Caco-2 (cell line): ENCODE data around the gene FUT6. TPM values are rescaled to one million over a fixed set of nuclear protein-coding genes. Genes with fewer than 3 reads are reported as not detected.

Experiments
- BruUV-seq: library from RNA; stranded (reverse); fragments of 400-500 nt; replicated peaks from 2 replicates; lab custom pipeline; 2021; lab: Mats Ljungman, UMichigan
- CTCF ChIA-PET: fragments of 300-600 bp; sonication (Branson Sonifier 250); formaldehyde crosslinking; loops from one replicate; lab custom pipeline; 2022; ENCODE audit warnings: antibody characterized with exemption; lab: Charles Lee
- POLR2A ChIA-PET: fragments of 300-600 bp; sonication (Branson Sonifier 250); formaldehyde crosslinking; loops from one replicate; lab custom pipeline; 2022; ENCODE audit warnings: antibody characterized with exemption; lab: Charles Lee
- DNase-seq, 2 experiments: peaks; one replicate each; pipeline versions ENCODE4 v3.0.0 to v3.0.0-alpha.2; 2020 to 2022
- H3K27me3 ChIP-seq: replicated peaks from 2 replicates; pipeline ENCODE4 v1.6.0; 2011; ENCODE audit warnings: low read length; ENCODE audit not compliant: control insufficient read depth, insufficient read depth
- H3K36me3 ChIP-seq: 2 replicates; pipeline ENCODE4 v1.5.1; 2011; ENCODE audit warnings: low read length; ENCODE audit not compliant: control insufficient read depth, insufficient read depth
- H3K4me1 ChIP-seq: fragments of 250-450 bp; sonication (Bioruptor Pico); 2 replicates; pipeline ENCODE4 v1.5.1; 2020; ENCODE audit warnings: mild to moderate bottlenecking
- H3K4me3 ChIP-seq: 2 replicates; pipeline ENCODE4 v1.5.1; 2011; ENCODE audit warnings: low read depth, mild to moderate bottlenecking, control low read depth, low read length
- H3K9me3 ChIP-seq: fragments of 250-450 bp; sonication (Bioruptor Pico); 2 replicates; pipeline ENCODE4 v1.5.1; 2020; ENCODE audit warnings: mild to moderate bottlenecking, moderate library complexity
- H3K27ac Mint-ChIP-seq: one replicate; pipeline ENCODE4 v1.8.0; 2022; ENCODE audit warnings: mixed read lengths; ENCODE audit not compliant: unreplicated experiment
- H3K27me3 Mint-ChIP-seq: one replicate; pipeline ENCODE4 v1.8.0; 2022; ENCODE audit warnings: mixed read lengths; ENCODE audit not compliant: insufficient read depth, unreplicated experiment
- H3K36me3 Mint-ChIP-seq: one replicate; pipeline ENCODE4 v1.8.0; 2022; ENCODE audit warnings: mild to moderate bottlenecking, mixed read lengths; ENCODE audit not compliant: insufficient read depth, unreplicated experiment
- H3K4me1 Mint-ChIP-seq: one replicate; pipeline ENCODE4 v1.8.0; 2022; ENCODE audit warnings: low read depth, mixed read lengths; ENCODE audit not compliant: unreplicated experiment
- H3K4me3 Mint-ChIP-seq: one replicate; pipeline ENCODE4 v1.8.0; 2022; ENCODE audit warnings: mild to moderate bottlenecking, moderate library complexity, mixed read lengths; ENCODE audit not compliant: unreplicated experiment
- H3K9me3 Mint-ChIP-seq: one replicate; pipeline ENCODE4 v1.8.0; 2022; ENCODE audit warnings: mixed read lengths; ENCODE audit not compliant: unreplicated experiment
- intact Hi-C: fragments of 100-400 bp; cut with micrococcal nuclease; formaldehyde crosslinking; loops from one replicate; pipeline ENCODE4 v1.10.0; 2022; ENCODE audit not compliant: unreplicated experiment
- total RNA-seq: library from RNA; stranded (reverse); gene quantifications from 2 replicates; pipeline ENCODE4 v1.2.3, GENCODE V29; 2022
- TF ChIP-seq, protein P1 (sequence below), 2 experiments: fragments of 200-600 bp in 1 of 2; IDR thresholded peaks; 1 replicate in 1 of 2; 2 replicates in 1 of 2; pipeline versions ENCODE4 v1.5.1 to v1.8.0; 2011 to 2022; ENCODE audit warnings: antibody characterized with exemption in 1 of 2, control low read depth in 1 of 2, inconsistent platforms in 1 of 2, low read depth in 1 of 2, low read length in 1 of 2, mild to moderate bottlenecking in 1 of 2, moderate library complexity in 1 of 2; ENCODE audit not compliant: insufficient read depth in 1 of 2, severe bottlenecking in 1 of 2, unreplicated experiment in 1 of 2

The FUT6 gene
- total RNA-seq, 1 experiment from 2014 or later = not detected

DNA sequence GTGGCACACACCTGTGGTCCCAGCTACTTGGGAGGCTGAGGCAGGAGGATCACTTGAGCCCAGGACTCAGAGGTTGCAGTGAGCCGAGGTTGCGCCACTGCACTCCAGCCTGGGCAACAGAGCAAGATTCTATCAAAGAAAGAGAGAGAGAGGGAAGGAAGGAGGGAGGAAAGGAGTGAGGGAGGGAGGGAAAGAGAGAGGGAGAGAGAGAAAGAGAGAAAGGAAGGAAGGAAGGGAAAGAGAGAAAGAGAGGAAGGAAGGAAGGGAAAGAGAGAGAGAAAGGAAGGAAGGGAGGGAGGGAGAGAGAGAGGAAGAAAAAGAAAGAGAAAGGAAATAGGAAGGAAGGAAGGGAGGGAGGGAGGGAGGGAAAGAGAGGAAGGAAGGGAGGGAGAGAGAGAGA lies 22.3 kb downstream of the FUT6 start:
- Mint-ChIP-seq H3K36me3 (no peaks in the 10 kb centered on the region), H3K27ac (no peak overlapping the region), H3K4me1 (no peaks in the 10 kb centered on the region), H3K9me3 (no peaks in the 10 kb centered on the region), H3K27me3 (no peaks in the 10 kb centered on the region), H3K4me3 (no peak overlapping the region)
- DNase-seq = no peak
- H3K27me3 ChIP-seq = no peaks in the 10 kb centered on the region
- H3K4me1 ChIP-seq = no peaks in the 10 kb centered on the region
- no peaks in the 10 kb centered on the region for H3K9me3 ChIP-seq
- POLR2A ChIA-PET = no interaction called here
- BruUV-seq = no TSS peak
- TF ChIP-seq, protein P1, sequence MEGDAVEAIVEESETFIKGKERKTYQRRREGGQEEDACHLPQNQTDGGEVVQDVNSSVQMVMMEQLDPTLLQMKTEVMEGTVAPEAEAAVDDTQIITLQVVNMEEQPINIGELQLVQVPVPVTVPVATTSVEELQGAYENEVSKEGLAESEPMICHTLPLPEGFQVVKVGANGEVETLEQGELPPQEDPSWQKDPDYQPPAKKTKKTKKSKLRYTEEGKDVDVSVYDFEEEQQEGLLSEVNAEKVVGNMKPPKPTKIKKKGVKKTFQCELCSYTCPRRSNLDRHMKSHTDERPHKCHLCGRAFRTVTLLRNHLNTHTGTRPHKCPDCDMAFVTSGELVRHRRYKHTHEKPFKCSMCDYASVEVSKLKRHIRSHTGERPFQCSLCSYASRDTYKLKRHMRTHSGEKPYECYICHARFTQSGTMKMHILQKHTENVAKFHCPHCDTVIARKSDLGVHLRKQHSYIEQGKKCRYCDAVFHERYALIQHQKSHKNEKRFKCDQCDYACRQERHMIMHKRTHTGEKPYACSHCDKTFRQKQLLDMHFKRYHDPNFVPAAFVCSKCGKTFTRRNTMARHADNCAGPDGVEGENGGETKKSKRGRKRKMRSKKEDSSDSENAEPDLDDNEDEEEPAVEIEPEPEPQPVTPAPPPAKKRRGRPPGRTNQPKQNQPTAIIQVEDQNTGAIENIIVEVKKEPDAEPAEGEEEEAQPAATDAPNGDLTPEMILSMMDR (IDR thresholded peaks at IDR 0.05; ENCODE audit: insufficient read depth in 1 of 2, low read depth in 1 of 2, low read length in 1 of 2, severe bottlenecking in 1 of 2, unreplicated experiment in 1 of 2) = no peak
- no peaks in the 10 kb centered on the region for H3K36me3 ChIP-seq
- no peak overlapping the region for H3K4me3 ChIP-seq
- CTCF ChIA-PET = no interaction called here
- intact Hi-C loops = no loop called here

DNA sequence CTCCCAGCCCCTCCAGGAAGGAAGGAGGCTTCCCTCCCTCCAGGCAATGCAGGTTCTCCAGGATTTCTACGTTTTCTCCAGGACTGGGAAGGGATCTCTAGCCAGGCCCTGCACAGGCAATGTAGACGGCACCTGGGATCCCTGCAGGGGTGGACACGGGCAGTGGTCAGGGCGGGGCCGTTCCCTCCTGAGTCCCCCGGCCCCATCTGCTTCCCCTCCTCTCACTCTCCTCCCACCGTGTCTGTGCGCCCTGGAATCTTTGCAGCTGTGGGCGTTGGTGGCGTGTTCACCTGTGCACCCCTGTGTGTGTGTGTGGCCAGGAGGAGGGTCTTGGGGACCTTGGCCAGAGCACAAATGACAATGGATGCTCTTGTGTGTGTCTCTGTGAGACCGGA lies 24.7 kb downstream of the FUT6 start:
- Mint-ChIP-seq H3K36me3 (no peaks in the 10 kb centered on the region), H3K27ac (no peak overlapping the region), H3K27me3 (no peaks in the 10 kb centered on the region), H3K4me3 (no peak overlapping the region), H3K9me3 (no peaks in the 10 kb centered on the region), H3K4me1 (no peaks in the 10 kb centered on the region)
- Histone ChIP-seq H3K9me3 (no peaks in the 10 kb centered on the region), H3K4me1 (no peaks in the 10 kb centered on the region), H3K36me3 (no peaks in the 10 kb centered on the region), H3K4me3 (no peak overlapping the region), H3K27me3 (no peaks in the 10 kb centered on the region)
- TF ChIP-seq, protein P1 (IDR thresholded peaks at IDR 0.05; ENCODE audit: insufficient read depth in 1 of 2, low read depth in 1 of 2, low read length in 1 of 2, severe bottlenecking in 1 of 2, unreplicated experiment in 1 of 2) = no peak
- ChIA-PET POLR2A (no interaction called here), CTCF (interaction anchor here (1.2 kb wide), 1 partner anchor 11 kb away, joined by 3 read pairs; no protein-coding TSS in a partner anchor)
- no peak for DNase-seq
- intact Hi-C loops = no loop called here
- no TSS peak for BruUV-seq

DNA sequence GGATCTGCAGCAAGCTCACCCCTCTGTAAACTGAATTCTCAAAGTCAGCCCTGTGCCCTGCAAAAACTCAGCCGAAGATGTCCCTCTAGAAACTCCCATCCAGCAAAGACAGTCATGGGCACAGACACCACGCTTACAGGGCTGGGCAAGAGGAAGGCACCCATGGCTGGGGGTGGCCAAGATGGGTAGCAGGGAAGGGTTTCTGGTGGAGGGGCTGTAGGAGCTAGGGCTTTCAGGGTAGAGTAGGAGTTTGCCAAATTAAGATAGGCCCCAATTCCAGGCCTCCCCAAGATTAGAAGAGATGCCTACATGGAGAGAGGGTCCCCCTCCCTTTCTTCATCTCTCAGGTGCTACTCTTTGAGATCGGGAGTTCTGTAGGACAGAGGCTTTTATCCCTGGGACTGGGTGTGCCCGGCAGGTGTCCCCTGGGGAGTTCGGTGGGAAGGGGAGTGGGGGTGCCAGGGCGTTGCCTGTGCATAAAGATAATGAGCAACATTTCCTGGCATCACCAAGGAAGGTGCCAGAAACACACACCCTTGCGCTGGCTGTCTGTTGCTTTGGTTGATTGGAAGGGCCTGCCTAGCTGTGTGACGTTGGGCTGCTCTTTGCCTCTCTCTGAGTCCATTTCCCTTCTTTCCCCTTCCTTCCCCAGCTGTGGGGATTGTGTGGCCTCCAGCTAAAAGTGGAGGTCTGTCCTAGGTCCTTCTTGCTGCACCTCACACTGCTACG lies 25.2 kb downstream of the FUT6 start:
- Mint-ChIP-seq H3K9me3 (no peaks in the 10 kb centered on the region), H3K4me1 (no peaks in the 10 kb centered on the region), H3K27ac (no peak overlapping the region), H3K4me3 (no peak overlapping the region), H3K27me3 (no peaks in the 10 kb centered on the region), H3K36me3 (no peaks in the 10 kb centered on the region)
- Histone ChIP-seq H3K4me3 (no peak overlapping the region), H3K36me3 (no peaks in the 10 kb centered on the region), H3K9me3 (no peaks in the 10 kb centered on the region), H3K4me1 (no peaks in the 10 kb centered on the region), H3K27me3 (no peaks in the 10 kb centered on the region)
- intact Hi-C loops = no loop called here
- POLR2A ChIA-PET = no interaction called here
- CTCF ChIA-PET = interaction anchor here (1.2 kb wide), 1 partner anchor 11 kb away, joined by 3 read pairs; no protein-coding TSS in a partner anchor
- DNase-seq = no peak
- TF ChIP-seq, protein P1 (IDR thresholded peaks at IDR 0.05; ENCODE audit: insufficient read depth in 1 of 2, low read depth in 1 of 2, low read length in 1 of 2, severe bottlenecking in 1 of 2, unreplicated experiment in 1 of 2) = no peak
- BruUV-seq = no TSS peak
